HL-60/S4 treated with retinoic acid at 250 ng/mL for 4 days and 3 days (cell line): Measurements from ENCODE around the gene ANKMY1.
"Not testable (repeated sequence)": the region's sequence is repeated elsewhere in the genome, so short reads cannot be mapped to it uniquely, and the experiment has no call there.

Experiments used
- in situ Hi-C: fragments of 300-500 bp; cut with MboI; formaldehyde crosslinking; loops from 2 replicates; pipeline ENCODE4 v1.7.0; 2022; ENCODE audit warnings: low sequenced_read_pairs

ANKMY1 gene

DNA sequence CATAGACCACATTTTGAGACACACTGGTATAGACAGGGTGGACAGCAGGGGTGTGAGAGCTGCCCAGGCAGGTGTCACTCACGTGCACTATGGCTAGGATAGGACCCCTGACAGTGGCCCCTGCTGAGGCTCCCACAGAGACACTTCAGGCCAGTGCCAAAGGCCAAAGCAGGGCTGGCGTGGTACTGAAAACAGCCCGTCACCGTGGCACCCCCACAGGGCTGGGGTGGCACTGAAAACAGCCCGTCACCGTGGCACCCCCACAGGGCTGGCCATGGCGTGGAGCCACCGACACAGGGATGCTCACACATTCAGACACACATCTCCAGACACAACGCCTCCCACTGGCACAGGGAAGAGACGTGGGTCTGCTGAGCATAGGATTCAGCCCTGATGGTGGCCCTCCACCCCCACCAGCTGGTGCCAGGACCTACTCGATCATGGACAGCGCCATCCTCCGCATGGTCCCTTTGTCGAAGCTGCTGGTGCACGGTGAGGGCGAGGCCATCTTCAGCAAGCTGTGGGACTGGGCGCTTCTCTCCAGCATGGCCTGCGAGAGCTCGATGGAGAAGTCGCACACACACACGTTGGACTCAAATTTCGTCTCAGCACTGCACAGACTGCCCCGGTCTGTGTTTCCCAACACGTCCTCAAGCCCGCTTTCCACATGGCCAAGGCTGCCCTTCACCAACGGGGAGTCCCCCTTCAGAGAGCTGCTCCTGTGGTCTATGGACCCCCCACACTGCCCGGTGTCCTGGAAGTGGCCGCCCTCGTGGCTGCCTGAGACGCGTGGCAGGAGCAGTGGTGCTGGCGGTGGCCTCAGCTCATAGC is 34.1 kb downstream of the ANKMY1 start:
- in situ Hi-C loops: no loop called here

GRCh38 chr2:240522406-240522805 is 35.4 kb downstream of the ANKMY1 start:
- in situ Hi-C loops: no loop called here

GRCh38 chr2:240521885-240522284 is 35.9 kb downstream of the ANKMY1 start:
- in situ Hi-C loops: not testable (repeated sequence)

GRCh38 chr2:240520974-240521350 is 36.8 kb downstream of the ANKMY1 start:
- in situ Hi-C loops: no loop called here

GRCh38 chr2:240520130-240520973 is 37.4 kb downstream of the ANKMY1 start:
- in situ Hi-C loops: no loop called here

DNA sequence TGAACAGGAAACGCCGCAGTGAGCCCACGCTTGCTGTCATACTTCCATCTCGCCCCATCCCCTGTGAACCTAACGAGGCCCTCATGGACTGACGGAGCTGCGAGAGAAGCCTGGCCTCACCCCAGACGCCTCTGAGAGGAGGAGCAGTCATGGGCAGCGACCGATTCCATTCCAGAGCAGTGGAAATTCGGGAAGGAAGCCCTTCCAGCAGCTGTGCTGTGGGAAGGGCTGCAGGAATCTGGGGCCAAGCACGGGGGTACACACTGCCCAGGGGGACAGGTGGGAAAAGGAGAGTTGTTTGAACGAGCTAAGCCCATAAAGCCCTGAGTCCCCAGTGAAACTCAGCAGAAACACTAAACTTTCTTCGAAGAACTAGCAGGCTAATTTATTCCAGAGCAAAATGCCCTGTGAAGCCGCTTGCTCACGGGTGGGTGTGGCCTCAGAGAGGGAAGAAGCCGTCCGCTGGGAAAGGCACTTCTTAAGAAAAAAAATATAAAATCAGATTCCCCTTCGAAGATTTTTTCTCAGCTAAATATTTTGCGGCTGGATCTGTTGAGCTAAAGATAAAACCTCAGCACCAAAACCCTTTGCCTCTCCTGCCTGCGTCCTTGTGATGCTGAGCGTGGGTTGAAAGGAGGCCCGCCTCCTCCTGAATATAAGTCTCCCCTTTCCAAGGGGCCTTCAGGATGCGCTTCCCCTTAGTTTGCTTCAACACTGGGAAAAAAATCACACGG is 38.2 kb downstream of the ANKMY1 start:
- in situ Hi-C loops: no loop called here

DNA sequence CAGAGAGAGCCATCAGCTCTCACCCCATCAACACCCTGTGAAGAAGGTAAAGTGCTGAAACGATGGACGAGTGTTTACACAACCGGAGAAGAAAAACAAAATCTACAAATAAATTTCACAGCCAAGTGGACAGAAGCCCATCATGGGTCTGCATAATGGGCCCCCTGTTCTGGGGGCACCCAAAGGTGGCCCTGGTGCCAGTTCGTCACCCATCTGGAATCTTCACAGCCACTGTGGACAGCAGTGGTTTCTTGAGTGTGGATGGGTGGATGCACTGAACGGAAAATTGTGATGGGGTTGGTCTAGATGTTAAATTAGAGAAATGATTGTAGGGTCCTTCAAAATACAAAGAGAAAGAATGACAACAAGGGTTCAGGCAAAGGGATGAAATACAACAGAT is 38.8 kb downstream of the ANKMY1 start:
- in situ Hi-C loops: no loop called here

DNA sequence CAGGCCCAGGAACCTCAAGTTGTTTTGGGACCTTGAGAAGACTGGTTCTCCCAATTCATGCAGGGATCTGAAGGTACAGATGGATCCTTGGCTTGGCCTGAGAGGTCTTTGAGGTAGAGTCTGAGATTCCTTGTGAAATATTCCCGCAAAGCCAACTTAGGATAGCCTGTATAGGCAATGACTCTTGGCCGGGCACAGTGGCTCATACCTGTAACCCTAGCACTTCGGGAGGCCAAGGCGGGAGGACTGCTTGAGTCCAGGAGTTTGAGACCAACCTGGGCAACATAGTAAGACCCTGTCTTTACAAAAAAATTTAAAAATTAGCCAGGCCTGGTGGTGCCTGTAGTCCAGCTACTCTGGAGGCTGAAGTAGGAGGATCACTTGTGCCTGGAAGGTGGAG is 40.4 kb downstream of the ANKMY1 start:
- in situ Hi-C loops: no loop called here

- in situ Hi-C loops: no loop called here
These were observed 43.2 kb downstream of the ANKMY1 start for GRCh38 chr2:240514631-240515030.

GRCh38 chr2:240513549-240514287 is 44.1 kb downstream of the ANKMY1 start:
- in situ Hi-C loops: no loop called here

- in situ Hi-C loops: no loop called here
These were observed 44.9 kb downstream of the ANKMY1 start for GRCh38 chr2:240512666-240513535.

DNA sequence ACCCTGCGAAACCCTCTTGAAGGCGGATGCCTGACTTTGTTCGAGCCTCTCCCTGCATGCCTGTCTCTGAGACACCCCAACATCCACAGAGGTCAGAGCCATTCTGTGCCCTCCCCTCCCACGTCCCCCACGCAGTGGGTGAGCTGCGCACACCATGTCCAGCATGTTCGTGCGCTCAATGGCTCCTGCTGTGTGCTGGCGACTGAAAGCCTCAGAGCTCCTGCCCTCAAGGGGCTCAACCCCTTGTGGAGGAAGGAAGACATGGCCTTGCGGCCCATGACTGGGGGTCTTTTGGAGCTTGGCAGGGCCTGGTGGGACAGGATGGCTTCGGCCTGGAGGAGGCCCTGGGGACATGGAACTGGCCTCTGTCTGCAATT is 45.7 kb downstream of the ANKMY1 start:
- in situ Hi-C loops: no loop called here

GRCh38 chr2:240511351-240512108 is 46.3 kb downstream of the ANKMY1 start:
- in situ Hi-C loops: no loop called here

GRCh38 chr2:240510513-240511210 is 47.1 kb downstream of the ANKMY1 start:
- in situ Hi-C loops: no loop called here

- in situ Hi-C loops: no loop called here
These were observed 47.9 kb downstream of the ANKMY1 start for GRCh38 chr2:240509667-240510512.

DNA sequence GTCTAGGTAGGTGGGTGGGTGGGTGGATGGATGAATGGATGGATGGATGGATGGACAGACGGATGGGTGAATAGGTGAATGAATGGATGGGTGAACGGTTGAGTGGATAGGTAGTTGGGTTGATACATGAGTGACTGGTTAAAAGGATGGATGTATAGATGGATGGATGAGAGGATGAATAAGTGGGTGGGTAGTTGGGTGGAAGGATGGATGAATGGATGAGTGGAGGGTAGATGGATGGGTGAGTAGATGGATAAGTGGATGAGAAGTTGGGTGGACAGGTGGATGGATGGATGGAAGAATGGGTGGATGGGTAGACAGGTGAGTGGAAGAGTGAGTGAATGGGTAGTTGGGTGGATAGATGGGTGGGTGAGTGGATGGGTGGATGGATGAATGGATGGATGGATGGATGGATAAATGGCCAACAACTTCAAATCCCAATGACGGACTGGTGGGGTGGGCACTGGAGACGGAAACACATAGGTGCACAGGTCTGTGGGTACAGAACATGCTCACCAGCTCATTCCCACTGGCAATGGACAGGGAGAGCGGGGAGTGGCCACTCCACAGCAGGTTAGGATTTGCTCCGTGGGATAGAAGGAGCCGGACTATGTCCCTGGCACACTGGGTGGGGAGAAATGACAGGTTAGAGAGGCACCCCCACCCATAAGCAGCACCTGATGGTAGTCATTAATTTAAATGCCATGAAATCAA is 48.8 kb downstream of the ANKMY1 start:
- in situ Hi-C loops: no loop called here

GRCh38 chr2:240507778-240508251 is 50.0 kb downstream of the ANKMY1 start:
- in situ Hi-C loops: no loop called here
